ENCODE measurements around the gene ILDR2. TPM values are rescaled to one million over a fixed set of nuclear protein-coding genes. Genes with fewer than 3 reads are reported as not detected.

Gene ILDR2
- total RNA-seq, 1 donor: 0.36 TPM

GRCh38 chr1:166951050-166951449, 24.3 kb downstream of the ILDR2 start:
- peaks cover 18% of the 10 kb centered on the region for H3K27me3 ChIP-seq (ENCODE audit: insufficient read depth, low read length)
- H2AFZ ChIP-seq (ENCODE audit: low read length): no peak overlapping the region
- peaks cover 6% of the 10 kb centered on the region for H3K4me1 ChIP-seq (ENCODE audit: insufficient read depth, low read length)
- TF ChIP-seq, protein P1, sequence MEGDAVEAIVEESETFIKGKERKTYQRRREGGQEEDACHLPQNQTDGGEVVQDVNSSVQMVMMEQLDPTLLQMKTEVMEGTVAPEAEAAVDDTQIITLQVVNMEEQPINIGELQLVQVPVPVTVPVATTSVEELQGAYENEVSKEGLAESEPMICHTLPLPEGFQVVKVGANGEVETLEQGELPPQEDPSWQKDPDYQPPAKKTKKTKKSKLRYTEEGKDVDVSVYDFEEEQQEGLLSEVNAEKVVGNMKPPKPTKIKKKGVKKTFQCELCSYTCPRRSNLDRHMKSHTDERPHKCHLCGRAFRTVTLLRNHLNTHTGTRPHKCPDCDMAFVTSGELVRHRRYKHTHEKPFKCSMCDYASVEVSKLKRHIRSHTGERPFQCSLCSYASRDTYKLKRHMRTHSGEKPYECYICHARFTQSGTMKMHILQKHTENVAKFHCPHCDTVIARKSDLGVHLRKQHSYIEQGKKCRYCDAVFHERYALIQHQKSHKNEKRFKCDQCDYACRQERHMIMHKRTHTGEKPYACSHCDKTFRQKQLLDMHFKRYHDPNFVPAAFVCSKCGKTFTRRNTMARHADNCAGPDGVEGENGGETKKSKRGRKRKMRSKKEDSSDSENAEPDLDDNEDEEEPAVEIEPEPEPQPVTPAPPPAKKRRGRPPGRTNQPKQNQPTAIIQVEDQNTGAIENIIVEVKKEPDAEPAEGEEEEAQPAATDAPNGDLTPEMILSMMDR (IDR thresholded peaks at IDR 0.05; ENCODE audit: extremely low read depth, low read depth, low read length): no peak
- DNase-seq (ENCODE audit: insufficient read length, low spot score, missing footprints): no peak
- H3K4me3 ChIP-seq (ENCODE audit: insufficient read depth, low read length): no peak overlapping the region
- H3K4me2 ChIP-seq (ENCODE audit: insufficient read depth, low read length): no peak overlapping the region
- H3K36me3 ChIP-seq (ENCODE audit: insufficient read depth, low read length): no peaks in the 10 kb centered on the region
- no peaks in the 10 kb centered on the region for H4K20me1 ChIP-seq (ENCODE audit: insufficient read depth, low read length)
- no peaks in the 10 kb centered on the region for H3K9me3 ChIP-seq (ENCODE audit: low read depth, low read length)
- no peak overlapping the region for H3K27ac ChIP-seq (ENCODE audit: low read depth, low read length)
- H3K79me2 ChIP-seq (ENCODE audit: insufficient read depth, low read length): no peaks in the 10 kb centered on the region

DNA sequence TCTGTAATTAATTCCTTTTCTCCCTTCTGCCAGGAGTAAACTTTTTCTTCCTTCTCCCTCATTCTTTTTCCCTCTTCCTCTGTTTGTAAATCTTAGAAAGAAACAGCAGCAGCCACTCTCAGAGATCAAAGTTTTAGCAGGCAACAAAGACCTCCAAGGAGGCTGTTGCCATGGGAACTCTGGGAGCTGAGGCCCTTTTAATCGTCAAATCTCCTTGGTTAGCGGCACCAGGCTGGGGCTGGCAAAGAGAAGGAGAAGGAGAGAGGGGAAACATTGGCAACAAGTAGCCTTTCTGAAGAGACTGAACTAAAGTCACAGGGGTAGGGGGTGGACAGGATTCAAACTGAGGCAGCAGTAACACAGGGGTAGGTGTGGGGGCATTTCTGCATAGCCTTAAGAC, 25.2 kb downstream of the ILDR2 start:
- no peak for DNase-seq (ENCODE audit: insufficient read length, low spot score, missing footprints)
- TF ChIP-seq, protein P1 (IDR thresholded peaks at IDR 0.05; ENCODE audit: extremely low read depth, low read depth, low read length): no peak
- Histone ChIP-seq H2AFZ (ENCODE audit: low read length) (no peak overlapping the region), H3K79me2 (ENCODE audit: insufficient read depth, low read length) (no peaks in the 10 kb centered on the region), H3K36me3 (ENCODE audit: insufficient read depth, low read length) (no peaks in the 10 kb centered on the region), H3K27ac (ENCODE audit: low read depth, low read length) (no peak overlapping the region), H3K4me3 (ENCODE audit: insufficient read depth, low read length) (no peak overlapping the region), H3K4me2 (ENCODE audit: insufficient read depth, low read length) (no peak overlapping the region), H3K9me3 (ENCODE audit: low read depth, low read length) (no peaks in the 10 kb centered on the region), H3K4me1 (ENCODE audit: insufficient read depth, low read length) (peaks cover 6% of the 10 kb centered on the region), H4K20me1 (ENCODE audit: insufficient read depth, low read length) (no peaks in the 10 kb centered on the region), H3K27me3 (ENCODE audit: insufficient read depth, low read length) (peaks cover 18% of the 10 kb centered on the region)

DNA sequence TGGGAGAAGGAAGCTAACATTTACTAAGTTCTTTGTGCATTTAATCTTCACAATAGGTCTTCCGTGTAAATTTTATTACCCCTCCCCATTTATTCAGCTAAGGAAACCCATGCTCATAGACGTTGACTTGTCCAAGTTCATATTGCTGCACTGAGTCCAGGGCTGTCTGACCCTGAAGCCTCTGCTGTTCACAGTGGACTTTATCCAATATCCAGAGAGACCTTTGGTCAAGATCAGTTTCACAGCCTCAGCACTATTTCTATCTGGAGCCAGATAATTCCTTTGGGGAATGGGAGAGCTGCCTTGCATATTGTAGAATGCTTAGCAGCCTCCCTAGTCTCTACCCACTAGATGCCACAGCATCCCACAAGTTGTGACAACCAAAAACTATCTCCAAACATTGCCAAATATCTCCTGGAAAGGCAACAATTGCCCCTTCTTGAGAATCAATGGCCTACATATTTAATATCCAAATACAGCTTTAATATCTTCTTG, 26.4 kb downstream of the ILDR2 start:
- no peaks in the 10 kb centered on the region for H3K9me3 ChIP-seq (ENCODE audit: low read depth, low read length)
- no peak overlapping the region for H3K4me2 ChIP-seq (ENCODE audit: insufficient read depth, low read length)
- H3K4me1 ChIP-seq (ENCODE audit: insufficient read depth, low read length): peaks cover 13% of the 10 kb centered on the region
- H3K79me2 ChIP-seq (ENCODE audit: insufficient read depth, low read length): no peaks in the 10 kb centered on the region
- H3K27me3 ChIP-seq (ENCODE audit: insufficient read depth, low read length): peaks cover 18% of the 10 kb centered on the region
- no peak overlapping the region for H3K27ac ChIP-seq (ENCODE audit: low read depth, low read length)
- DNase-seq (ENCODE audit: insufficient read length, low spot score, missing footprints): no peak
- H2AFZ ChIP-seq (ENCODE audit: low read length): no peak overlapping the region
- no peaks in the 10 kb centered on the region for H3K36me3 ChIP-seq (ENCODE audit: insufficient read depth, low read length)
- no peak overlapping the region for H3K4me3 ChIP-seq (ENCODE audit: insufficient read depth, low read length)
- no peaks in the 10 kb centered on the region for H4K20me1 ChIP-seq (ENCODE audit: insufficient read depth, low read length)
- TF ChIP-seq, protein P1 (IDR thresholded peaks at IDR 0.05; ENCODE audit: extremely low read depth, low read depth, low read length): no peak

DNA sequence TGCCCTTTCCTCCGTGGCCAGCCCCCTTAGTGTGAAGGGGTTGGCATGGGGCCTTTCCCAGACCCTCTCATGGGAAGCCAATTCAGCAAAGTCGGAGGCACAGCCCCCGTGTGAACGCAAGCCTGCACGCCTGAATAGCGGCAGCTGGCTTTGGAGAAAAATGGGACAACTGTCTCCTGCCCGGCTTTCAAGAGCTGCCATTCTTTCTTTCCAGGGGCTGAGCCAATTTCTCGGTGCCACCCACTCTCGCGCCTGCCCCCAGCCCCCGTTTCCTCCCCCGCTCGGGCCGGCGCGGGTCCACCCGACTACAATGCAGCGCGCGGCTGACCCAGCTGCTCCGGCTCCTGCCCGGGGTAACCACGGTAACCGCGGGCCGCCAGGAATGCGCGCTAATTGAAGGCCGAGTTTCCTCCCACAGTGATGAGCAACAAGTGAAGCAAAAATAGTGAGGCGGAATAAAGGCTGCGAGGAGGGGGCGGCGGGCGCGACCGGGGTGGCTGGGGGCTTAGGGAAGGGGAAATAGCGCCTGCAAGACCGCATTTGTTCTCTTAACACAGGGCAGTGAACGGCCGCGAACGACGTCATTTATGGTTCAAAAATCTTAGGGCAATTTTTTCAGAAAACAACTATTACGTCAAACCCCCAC, 27.8 kb downstream of the ILDR2 start:
- Histone ChIP-seq H3K9me3 (ENCODE audit: low read depth, low read length) (no peaks in the 10 kb centered on the region), H3K27me3 (ENCODE audit: insufficient read depth, low read length) (peaks cover 18% of the 10 kb centered on the region), H4K20me1 (ENCODE audit: insufficient read depth, low read length) (no peaks in the 10 kb centered on the region), H3K4me3 (ENCODE audit: insufficient read depth, low read length) (peak overlapping the region; percentile 60), H2AFZ (ENCODE audit: low read length) (peak overlapping the region; percentile 67), H3K27ac (ENCODE audit: low read depth, low read length) (no peak overlapping the region), H3K4me2 (ENCODE audit: insufficient read depth, low read length) (peak overlapping the region; percentile 73), H3K79me2 (ENCODE audit: insufficient read depth, low read length) (no peaks in the 10 kb centered on the region), H3K4me1 (ENCODE audit: insufficient read depth, low read length) (peaks cover 13% of the 10 kb centered on the region), H3K36me3 (ENCODE audit: insufficient read depth, low read length) (no peaks in the 10 kb centered on the region)
- peak; percentile 88 for DNase-seq (ENCODE audit: insufficient read length, low spot score, missing footprints)
- TF ChIP-seq, protein P1 (IDR thresholded peaks at IDR 0.05; ENCODE audit: extremely low read depth, low read depth, low read length): no peak
